NCI-H345 treated with DMSO at 0.1 percent for 48 hours (cell line): Measurements from ENCODE around the gene TBC1D9B.
"Not testable (repeated sequence)": the region's sequence is repeated elsewhere in the genome, so short reads cannot be mapped to it uniquely, and the experiment has no call there.

Source experiments
- DNase-seq: peaks from one replicate; lab custom pipeline; 2025; ENCODE audit not compliant: unreplicated experiment; lab: John Stamatoyannopoulos, UW

Gene TBC1D9B

GRCh38 chr5:179840321-179840720 lies 67.4 kb downstream of the TBC1D9B start:
- no peak for DNase-seq

DNA sequence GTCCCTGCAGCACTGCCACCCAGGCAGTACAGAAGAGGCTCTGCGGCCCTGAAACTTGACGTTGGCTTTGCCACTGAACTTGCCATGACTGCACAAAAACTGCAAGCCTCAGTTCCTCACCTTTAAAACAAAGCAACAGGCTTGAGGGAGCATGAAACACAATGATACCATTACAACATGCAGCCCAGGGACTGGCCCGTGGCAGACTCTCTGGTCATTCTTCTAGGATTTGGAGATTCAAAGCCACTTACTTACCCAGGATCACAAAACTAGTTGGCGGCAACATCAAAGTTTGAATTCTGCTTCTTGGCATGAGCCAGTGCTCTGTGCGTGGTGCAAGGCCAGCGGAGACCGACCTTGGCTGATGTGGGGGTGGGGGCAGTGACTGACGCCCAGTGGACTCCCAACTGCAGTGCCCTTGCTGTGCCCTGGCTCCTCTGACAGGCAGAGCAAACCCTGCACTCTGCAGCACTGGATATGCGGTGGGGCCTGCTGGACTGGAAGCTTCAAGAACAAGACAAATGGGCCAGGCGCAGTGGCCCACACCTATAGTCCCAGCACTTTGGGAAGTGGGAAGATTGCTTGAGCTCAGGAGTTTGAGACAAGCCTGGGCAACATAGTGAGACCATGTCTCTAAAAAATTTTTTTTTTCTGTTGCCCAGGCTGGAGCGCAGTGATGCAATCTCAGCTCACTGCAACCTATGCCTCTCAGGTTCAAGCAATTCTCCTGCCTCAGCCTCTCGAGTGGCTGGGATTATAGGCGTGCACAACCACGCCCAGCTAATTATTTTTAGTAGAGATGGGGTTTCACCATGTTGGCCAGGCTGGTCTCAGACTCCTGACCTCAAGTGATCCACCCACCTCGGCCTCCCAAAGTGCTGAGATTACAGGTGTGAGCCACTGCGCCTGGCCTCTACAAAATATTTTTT lies 68.1 kb downstream of the TBC1D9B start:
- no peak for DNase-seq

- DNase-seq = no peak
Measured at GRCh38 chr5:179837076-179838011, 70.4 kb downstream of the TBC1D9B start.

DNA sequence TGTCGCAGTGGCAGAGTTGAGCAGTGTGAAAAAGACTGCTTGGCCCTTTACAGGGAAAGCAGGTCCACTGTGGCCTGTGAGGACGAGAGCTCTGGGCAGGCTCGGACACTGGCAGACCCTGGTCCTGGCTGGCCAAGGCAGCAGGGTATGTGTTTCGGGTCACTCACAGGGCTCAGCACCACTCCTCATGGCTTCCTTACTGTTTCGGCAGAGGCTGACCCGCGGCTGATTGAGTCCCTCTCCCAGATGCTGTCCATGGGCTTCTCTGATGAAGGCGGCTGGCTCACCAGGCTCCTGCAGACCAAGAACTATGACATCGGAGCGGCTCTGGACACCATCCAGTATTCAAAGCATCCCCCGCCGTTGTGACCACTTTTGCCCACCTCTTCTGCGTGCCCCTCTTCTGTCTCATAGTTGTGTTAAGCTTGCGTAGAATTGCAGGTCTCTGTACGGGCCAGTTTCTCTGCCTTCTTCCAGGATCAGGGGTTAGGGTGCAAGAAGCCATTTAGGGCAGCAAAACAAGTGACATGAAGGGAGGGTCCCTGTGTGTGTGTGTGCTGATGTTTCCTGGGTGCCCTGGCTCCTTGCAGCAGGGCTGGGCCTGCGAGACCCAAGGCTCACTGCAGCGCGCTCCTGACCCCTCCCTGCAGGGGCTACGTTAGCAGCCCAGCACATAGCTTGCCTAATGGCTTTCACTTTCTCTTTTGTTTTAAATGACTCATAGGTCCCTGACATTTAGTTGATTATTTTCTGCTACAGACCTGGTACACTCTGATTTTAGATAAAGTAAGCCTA lies 71.3 kb downstream of the TBC1D9B start:
- no peak for DNase-seq

GRCh38 chr5:179834871-179835270 lies 72.8 kb downstream of the TBC1D9B start:
- not testable (repeated sequence) for DNase-seq

GRCh38 chr5:179834120-179834519 lies 73.6 kb downstream of the TBC1D9B start:
- no peak for DNase-seq

DNA sequence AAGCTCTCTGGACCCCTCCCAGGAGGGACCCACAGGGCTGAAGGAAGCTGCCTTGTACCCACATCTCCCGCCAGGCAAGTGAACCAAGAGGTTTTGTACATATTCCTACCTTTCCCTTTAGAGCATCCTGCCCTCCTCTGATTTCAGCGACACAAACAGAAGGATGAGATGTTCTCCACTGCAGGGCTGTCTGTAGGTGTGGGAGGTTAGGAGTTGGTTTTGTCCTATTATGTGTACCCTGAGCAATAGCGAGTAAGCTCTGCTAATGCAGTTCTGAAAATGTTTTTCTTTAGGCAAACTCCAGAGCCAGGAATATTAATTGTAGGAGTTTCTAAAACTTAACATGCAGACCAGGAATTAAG lies 74.0 kb downstream of the TBC1D9B start:
- DNase-seq = no peak

GRCh38 chr5:179833056-179833708 lies 74.5 kb downstream of the TBC1D9B start:
- DNase-seq = no peak

DNA sequence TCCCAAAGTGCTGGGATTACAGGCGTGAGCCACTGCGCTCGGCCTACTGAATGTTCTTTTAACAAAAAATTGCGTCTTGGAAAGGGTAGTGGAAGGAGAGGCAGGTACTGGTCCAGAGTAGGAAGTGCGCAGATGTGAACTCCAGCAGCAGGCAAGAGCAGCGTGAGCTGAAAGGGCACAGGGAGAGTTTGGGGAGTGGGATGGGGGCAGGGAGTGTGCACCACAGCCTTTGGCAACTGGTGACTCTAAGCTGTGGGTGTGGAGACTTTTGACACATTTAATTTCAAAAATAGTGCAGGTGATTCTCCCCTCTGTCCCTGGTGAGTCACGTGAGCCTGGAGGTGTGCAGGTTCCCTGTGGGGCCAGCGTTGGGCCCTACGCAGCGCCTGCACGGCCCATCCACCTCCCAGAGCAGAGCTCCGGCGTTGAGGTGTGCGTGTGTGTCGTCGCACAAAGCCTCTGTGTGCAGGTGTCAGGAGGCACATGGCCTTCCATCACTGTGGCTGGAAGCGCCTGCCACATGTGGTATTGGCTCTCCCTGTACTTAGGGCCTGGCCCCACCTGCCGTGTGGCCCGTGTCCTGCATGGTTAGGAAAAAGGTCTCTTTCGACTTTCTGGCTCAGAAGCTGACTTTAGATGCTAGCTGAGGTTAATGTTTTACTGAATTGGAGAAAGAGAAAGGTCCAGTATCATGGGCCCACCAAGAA lies 75.5 kb downstream of the TBC1D9B start:
- DNase-seq = no peak

- DNase-seq = no peak
Measured at GRCh38 chr5:179830818-179831468, 76.8 kb downstream of the TBC1D9B start.

- DNase-seq = no peak
Measured at GRCh38 chr5:179829732-179830435, 77.8 kb downstream of the TBC1D9B start.

- no peak for DNase-seq
Measured at GRCh38 chr5:179828756-179829421, 78.8 kb downstream of the TBC1D9B start.

GRCh38 chr5:179827680-179828079 lies 80.0 kb downstream of the TBC1D9B start:
- no peak for DNase-seq

DNA sequence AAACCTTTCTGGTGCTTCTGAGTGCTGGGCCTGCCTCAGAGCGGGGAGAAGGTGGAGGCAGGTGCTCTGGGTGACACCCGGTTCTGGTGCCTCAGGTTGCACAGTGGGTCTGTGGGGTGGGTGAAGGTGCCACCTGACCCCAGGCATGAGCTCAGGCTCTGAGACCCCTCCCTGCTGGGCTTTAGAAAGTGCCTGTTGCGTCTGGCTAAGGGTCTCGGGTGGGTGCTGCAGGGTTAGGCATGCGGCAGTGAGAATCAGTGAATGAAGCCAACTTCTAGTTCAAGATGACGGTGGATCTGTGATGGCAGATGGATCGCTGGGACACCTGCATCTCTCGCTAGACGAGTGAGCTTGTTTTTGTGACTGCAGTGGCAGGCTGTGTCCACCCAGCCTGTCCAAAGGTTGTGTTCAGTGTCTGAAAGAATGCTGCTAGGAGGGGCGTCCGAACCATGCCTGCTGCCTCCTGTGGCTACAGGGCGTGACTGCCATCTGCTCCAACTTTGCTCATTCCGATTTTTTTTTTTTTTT lies 82.0 kb downstream of the TBC1D9B start:
- DNase-seq = no peak

DNA sequence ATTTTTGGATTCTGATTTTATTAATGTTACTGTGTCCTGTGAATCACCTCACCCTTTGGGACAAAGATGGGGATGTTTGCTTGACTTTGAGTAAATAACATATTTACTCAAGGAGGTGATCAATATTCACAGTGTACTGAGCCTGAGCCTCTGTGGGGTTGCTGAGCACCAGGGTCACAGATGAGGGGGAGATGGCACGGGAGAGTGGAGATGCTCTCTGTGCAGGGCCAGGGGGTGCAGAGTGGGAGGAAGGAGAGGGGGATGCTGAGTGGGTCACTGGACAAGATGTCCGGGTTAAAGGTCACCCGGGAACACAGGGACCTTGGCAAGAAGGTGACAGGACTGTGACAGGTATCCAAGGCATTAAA lies 83.0 kb downstream of the TBC1D9B start:
- DNase-seq = no peak

- DNase-seq = no peak
Measured at GRCh38 chr5:179823937-179824744, 83.6 kb downstream of the TBC1D9B start.

- DNase-seq = no peak
Measured at GRCh38 chr5:179822444-179822990, 85.2 kb downstream of the TBC1D9B start.
